Measurements from ENCODE around the gene SPTBN4. TPM values are rescaled to one million over a fixed set of nuclear protein-coding genes. Genes with fewer than 3 reads are reported as not detected.

SPTBN4 gene
- total RNA-seq, 1 experiment from 2014 or later, result 0.82 TPM

DNA sequence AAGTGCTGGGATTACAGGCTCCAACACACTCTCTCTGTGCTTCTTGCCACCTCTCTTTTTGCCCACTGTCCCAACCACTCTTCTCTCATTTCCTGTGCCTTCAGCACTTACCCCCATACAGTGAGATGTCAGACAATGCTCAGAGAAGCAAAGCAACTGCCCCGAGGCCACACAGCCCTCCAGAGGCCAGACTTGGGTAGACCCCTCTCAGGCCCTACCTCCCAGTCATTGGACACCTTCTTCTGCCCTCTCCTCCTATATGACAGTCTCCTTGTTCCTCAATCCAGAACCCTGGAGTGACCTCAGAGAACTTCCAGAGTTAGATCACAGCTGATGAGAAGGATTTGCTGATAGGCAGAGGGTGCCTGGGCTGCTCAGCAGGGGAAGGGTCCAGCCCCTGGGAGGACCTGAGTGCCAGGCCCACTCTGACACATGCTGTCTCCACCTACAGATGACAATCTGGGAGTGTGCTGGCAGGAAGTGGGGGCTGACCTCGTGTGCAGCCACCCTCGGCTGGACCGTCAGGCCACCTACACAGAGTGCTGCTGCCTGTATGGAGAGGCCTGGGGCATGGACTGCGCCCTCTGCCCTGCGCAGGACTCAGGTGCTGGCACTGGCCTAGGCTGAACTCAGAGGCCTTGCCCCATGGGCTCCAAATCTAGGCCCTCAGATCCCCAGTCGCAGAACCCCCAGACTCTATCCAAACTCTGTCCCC, 158.8 kb downstream of the SPTBN4 start:
- Histone ChIP-seq H3K4me3 (ENCODE audit: low read depth, low read length) (no peak overlapping the region), H3K9me3 (no peaks in the 10 kb centered on the region), H3K27me3 (replicated peaks; ENCODE audit: control insufficient read depth, insufficient read depth, low read length) (no peaks in the 10 kb centered on the region), H3K36me3 (ENCODE audit: control insufficient read depth, insufficient read depth, low read length) (no peaks in the 10 kb centered on the region; the same call in 1 of the 2 replicates), H3K4me1 (peaks cover 11% of the 10 kb centered on the region; the same call in 1 of the 2 replicates)
- Mint-ChIP-seq H3K36me3 (ENCODE audit: insufficient read depth, unreplicated experiment) (no peaks in the 10 kb centered on the region), H3K9me3 (ENCODE audit: unreplicated experiment) (no peaks in the 10 kb centered on the region), H3K27me3 (ENCODE audit: insufficient read depth, unreplicated experiment) (no peaks in the 10 kb centered on the region), H3K27ac (ENCODE audit: unreplicated experiment) (no peak overlapping the region), H3K4me1 (ENCODE audit: low read depth, unreplicated experiment) (peaks cover 15% of the 10 kb centered on the region), H3K4me3 (ENCODE audit: unreplicated experiment) (no peak overlapping the region)
- ChIA-PET POLR2A (no interaction called here), CTCF (no interaction called here)
- intact Hi-C loops (cut with micrococcal nuclease; ENCODE audit: unreplicated experiment), result no loop called here
- no TSS peak for BruUV-seq (replicated peaks)
- DNase-seq, result no peak
- TF ChIP-seq, protein P1, sequence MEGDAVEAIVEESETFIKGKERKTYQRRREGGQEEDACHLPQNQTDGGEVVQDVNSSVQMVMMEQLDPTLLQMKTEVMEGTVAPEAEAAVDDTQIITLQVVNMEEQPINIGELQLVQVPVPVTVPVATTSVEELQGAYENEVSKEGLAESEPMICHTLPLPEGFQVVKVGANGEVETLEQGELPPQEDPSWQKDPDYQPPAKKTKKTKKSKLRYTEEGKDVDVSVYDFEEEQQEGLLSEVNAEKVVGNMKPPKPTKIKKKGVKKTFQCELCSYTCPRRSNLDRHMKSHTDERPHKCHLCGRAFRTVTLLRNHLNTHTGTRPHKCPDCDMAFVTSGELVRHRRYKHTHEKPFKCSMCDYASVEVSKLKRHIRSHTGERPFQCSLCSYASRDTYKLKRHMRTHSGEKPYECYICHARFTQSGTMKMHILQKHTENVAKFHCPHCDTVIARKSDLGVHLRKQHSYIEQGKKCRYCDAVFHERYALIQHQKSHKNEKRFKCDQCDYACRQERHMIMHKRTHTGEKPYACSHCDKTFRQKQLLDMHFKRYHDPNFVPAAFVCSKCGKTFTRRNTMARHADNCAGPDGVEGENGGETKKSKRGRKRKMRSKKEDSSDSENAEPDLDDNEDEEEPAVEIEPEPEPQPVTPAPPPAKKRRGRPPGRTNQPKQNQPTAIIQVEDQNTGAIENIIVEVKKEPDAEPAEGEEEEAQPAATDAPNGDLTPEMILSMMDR (IDR thresholded peaks at IDR 0.05; ENCODE audit: insufficient read depth in 1 of 2, low read depth in 1 of 2, low read length in 1 of 2, severe bottlenecking in 1 of 2, unreplicated experiment in 1 of 2), result no peak

Other genes starting within 250 kb of the SPTBN4 start
- gene TTC9B, start 248.6 kb upstream of the SPTBN4 start, total RNA-seq (2022), result not detected in 2 replicates
- gene CCNP, start 240.3 kb upstream of the SPTBN4 start, total RNA-seq (2022), result 4.1 and 5.3 TPM in 2 replicates
- gene AKT2, start 181.7 kb upstream of the SPTBN4 start, total RNA-seq (2022), result 164 and 169 TPM in 2 replicates
- 25.8 and 28.3 TPM in 2 replicates for gene C19orf47, start 118.6 kb upstream of the SPTBN4 start, total RNA-seq (2022)
- 100 and 114 TPM in 2 replicates for gene PLD3, start 118.3 kb upstream of the SPTBN4 start, total RNA-seq (2022)
- not detected in 2 replicates for gene HIPK4, start 76.8 kb upstream of the SPTBN4 start, total RNA-seq (2022)
- gene PRX, start 53.6 kb upstream of the SPTBN4 start, total RNA-seq (2022), result 2.5 TPM in 2 replicates
- gene SERTAD1, start 41.0 kb upstream of the SPTBN4 start, total RNA-seq (2022), result 7.7 and 8.6 TPM in 2 replicates
- gene SERTAD3, start 22.7 kb upstream of the SPTBN4 start, total RNA-seq (2022), result 45.2 and 52.2 TPM in 2 replicates
- 75.2 and 101 TPM in 2 replicates for gene BLVRB, start 1.3 kb upstream of the SPTBN4 start, total RNA-seq (2022)
- gene SHKBP1, start 109.9 kb downstream of the SPTBN4 start, total RNA-seq (2022), result 81.6 and 82.6 TPM in 2 replicates
- gene LTBP4, start 134.4 kb downstream of the SPTBN4 start, total RNA-seq (2022), result 25.5 and 30.8 TPM in 2 replicates
- gene NUMBL, start 223.7 kb downstream of the SPTBN4 start, total RNA-seq (2022), result 21.1 and 22.0 TPM in 2 replicates
- 30.9 and 35.7 TPM in 2 replicates for gene COQ8B, start 249.9 kb downstream of the SPTBN4 start, total RNA-seq (2022)